ENCODE measurements around the gene FIP1L1. TPM values are rescaled to one million over a fixed set of nuclear protein-coding genes. Genes with fewer than 3 reads are reported as not detected.
A peak's percentile ranks its signal among the peaks of the same experiment; 100 is the strongest.

The FIP1L1 gene
- total and polyA plus RNA-seq, 2 of the 4 experiments (the other 2 are of a cell fraction) = 31.1 to 37.5 TPM

- no peak for ATAC-seq (ENCODE audit: low read depth)
These were observed 46.8 kb downstream of the FIP1L1 start for GRCh38 chr4:53424280-53424679.

More at GRCh38 chr4:53424280-53424679, 46.8 kb downstream of the FIP1L1 start:
- intact Hi-C loops (cut with micrococcal nuclease) (no loop called here), in situ Hi-C loops (cut with MboI; ENCODE audit: low sequenced_read_pairs) (no loop called here), dilution Hi-C loops (cut with HindIII; ENCODE audit: low sequenced_read_pairs, unreplicated experiment) (no loop called here)
- DNase-seq = no peak
- CTCF ChIA-PET = interaction anchor here (1.1 kb wide), 1 partner anchor 31 kb away, joined by 3 read pairs; no protein-coding TSS in a partner anchor
- TF ChIP-seq USF2 (IDR thresholded peaks at IDR 0.05; ENCODE audit: low read depth, low read length) (no peak), NFE2L2 (IDR thresholded peaks at IDR 0.05; ENCODE audit: low read depth, low read length) (no peak), ELK1 (IDR thresholded peaks at IDR 0.05; ENCODE audit: borderline replicate concordance, low read depth, low read length) (no peak), RAD21 (IDR thresholded peaks at IDR 0.05; ENCODE audit: low read length) (no peak), POLR2A (IDR thresholded peaks at IDR 0.05; ENCODE audit: low read depth, low read length) (no peak), RFX5 (IDR thresholded peaks at IDR 0.05; ENCODE audit: low read depth, low read length) (no peak), FOS (IDR thresholded peaks at IDR 0.05; ENCODE audit: low read depth, low read length) (no peak), MAZ (IDR thresholded peaks at IDR 0.05; ENCODE audit: borderline replicate concordance, low read depth, low read length) (no peak), RCOR1 (IDR thresholded peaks at IDR 0.05; ENCODE audit: insufficient replicate concordance, low read length) (no peak), CHD1 (IDR thresholded peaks at IDR 0.05; ENCODE audit: low read depth, low read length) (no peak), BHLHE40 (IDR thresholded peaks at IDR 0.05; ENCODE audit: low read depth, low read length) (no peak), CTCF (conservative IDR thresholded peaks at IDR 0.05; ENCODE audit: low read depth, low read length) (no peak), MAFK (IDR thresholded peaks at IDR 0.05; ENCODE audit: low read depth, low read length) (no peak), CEBPB (IDR thresholded peaks at IDR 0.05; ENCODE audit: low read depth, low read length) (no peak), MXI1 (IDR thresholded peaks at IDR 0.05; ENCODE audit: borderline replicate concordance, low read depth, low read length) (no peak), SMC3 (IDR thresholded peaks at IDR 0.05; ENCODE audit: low read depth, low read length) (no peak)
- Histone ChIP-seq H4K20me1 (ENCODE audit: insufficient read depth, low read length) (no peaks in the 10 kb centered on the region), H3K4me3 (ENCODE audit: insufficient read depth, low read depth, low read length) (no peak overlapping the region), H3K4ac (ENCODE audit: low read depth, low read length) (no peak overlapping the region), H3K9ac (ENCODE audit: low read depth, low read length) (no peak overlapping the region), H2BK15ac (ENCODE audit: low read depth, low read length) (no peak overlapping the region), H4K91ac (ENCODE audit: insufficient read depth, low read depth, low read length) (no peak overlapping the region), H3K4me2 (ENCODE audit: low read depth, low read length) (no peak overlapping the region), H3K4me1 (ENCODE audit: control insufficient read depth, insufficient read depth, low read length) (no peaks in the 10 kb centered on the region; the same call in 1 of the 2 replicates), H3K56ac (ENCODE audit: extremely low read depth, insufficient read depth, low read length) (no peak overlapping the region), H2AFZ (replicated peaks; ENCODE audit: low read length, poor library complexity) (no peak overlapping the region), H2BK20ac (ENCODE audit: low read depth, low read length) (no peak overlapping the region), H4K8ac (ENCODE audit: low read depth in 2 of 2, low read length in 2 of 2) (no peak overlapping the region), H3K9me3 (ENCODE audit: control insufficient read depth, insufficient read depth, low read length) (no peaks in the 10 kb centered on the region), H3K18ac (ENCODE audit: low read depth, low read length) (no peak overlapping the region), H3K36me3 (ENCODE audit: control insufficient read depth, insufficient read depth, low read length) (peaks cover 13% of the 10 kb centered on the region), H3K79me1 (ENCODE audit: low read depth in 1 of 2, low read length in 2 of 2) (peaks cover 14 to 30% of the 10 kb centered on the region in 2 experiments; a peak in 3 of 4 replicates), H3K9me1 (ENCODE audit: insufficient read depth, low read length) (peaks cover 5% of the 10 kb centered on the region; the same call in 1 of the 2 replicates), H4K5ac (ENCODE audit: low read depth, low read length) (no peak overlapping the region; the same call in 1 of the 2 replicates), H3K14ac (replicated peaks; ENCODE audit: low read depth, low read length) (no peak overlapping the region), H3K23ac (ENCODE audit: low read depth, low read length) (peak overlapping the region; percentile 7; the same call in 1 of the 2 replicates), H2BK120ac (ENCODE audit: low read depth, low read length) (no peak overlapping the region), H3K27me3 (ENCODE audit: control insufficient read depth, insufficient read depth, low read length) (no peaks in the 10 kb centered on the region), H3K27ac (ENCODE audit: insufficient read depth, low read length) (no peak overlapping the region), H2BK5ac (ENCODE audit: low read depth, low read length, poor library complexity, severe bottlenecking) (no peak overlapping the region), H2AK5ac (ENCODE audit: low read depth, low read length) (no peak overlapping the region), H2AK9ac (replicated peaks; ENCODE audit: low read depth, low read length, poor library complexity) (no peak overlapping the region)
- no TSS peak for BruUV-seq (replicated peaks)
- POLR2A ChIA-PET (ENCODE audit: unreplicated experiment) = no interaction called here
